HEK293 (cell line): ENCODE results near the gene MYO5B.

Experiments used
- HOXC10 ChIP-seq: sonication (generic); formaldehyde crosslinking; IDR thresholded peaks from 2 replicates; pipeline ENCODE4 v1.8.1; 2023; ENCODE audit warnings: mild to moderate bottlenecking, missing genetic modification reagents
- SP7 ChIP-seq: fragments of 450-650 bp; formaldehyde crosslinking; IDR thresholded peaks from 2 replicates; pipeline ENCODE4 v1.5.1; 2016; ENCODE audit warnings: missing biosample characterization, missing genetic modification characterization
- ZEB2 ChIP-seq: fragments of 450-650 bp; formaldehyde crosslinking; IDR thresholded peaks from 2 replicates; pipeline ENCODE4 v1.5.1; 2016; ENCODE audit warnings: missing biosample characterization, missing genetic modification characterization
- ZFHX2 ChIP-seq: fragments of 450-650 bp; formaldehyde crosslinking; conservative IDR thresholded peaks from 2 replicates; pipeline ENCODE4 v1.5.1; 2016; ENCODE audit warnings: missing biosample characterization, missing genetic modification characterization
- ZNF2 ChIP-seq: fragments of 450-650 bp; formaldehyde crosslinking; IDR thresholded peaks from 2 replicates; pipeline ENCODE4 v1.5.1; 2016; ENCODE audit warnings: missing biosample characterization, missing genetic modification characterization
- ZNF37A ChIP-seq: fragments of 450-650 bp; IDR thresholded peaks from 2 replicates; pipeline ENCODE4 v1.5.1; 2018; ENCODE audit warnings: missing biosample characterization, missing genetic modification characterization
- ZNF510 ChIP-seq: fragments of 450-650 bp; formaldehyde crosslinking; IDR thresholded peaks from 2 replicates; pipeline ENCODE4 v1.5.1; 2018; ENCODE audit warnings: mild to moderate bottlenecking, missing genetic modification characterization, missing biosample characterization; ENCODE audit not compliant: insufficient replicate concordance
- ZNF529 ChIP-seq: fragments of 450-650 bp; formaldehyde crosslinking; IDR thresholded peaks from 2 replicates; pipeline ENCODE4 v1.5.1; 2017; ENCODE audit warnings: missing genetic modification characterization, missing biosample characterization; ENCODE audit not compliant: insufficient replicate concordance
- ZNF544 ChIP-seq: fragments of 450-650 bp; formaldehyde crosslinking; IDR thresholded peaks from 2 replicates; pipeline ENCODE4 v1.5.0; 2017; ENCODE audit warnings: missing biosample characterization, missing genetic modification characterization
- ZNF560 ChIP-seq: fragments of 450-650 bp; formaldehyde crosslinking; IDR thresholded peaks from 2 replicates; pipeline ENCODE4 v1.5.1; 2017; ENCODE audit warnings: missing biosample characterization, missing genetic modification characterization, borderline replicate concordance
- ZNF610 ChIP-seq: fragments of 450-650 bp; formaldehyde crosslinking; IDR thresholded peaks from 2 replicates; pipeline ENCODE4 v1.5.1; 2016; ENCODE audit warnings: missing biosample characterization, missing genetic modification characterization, borderline replicate concordance
- ZNF623 ChIP-seq: fragments of 450-650 bp; formaldehyde crosslinking; IDR thresholded peaks from 2 replicates; pipeline ENCODE4 v1.5.1; 2016; ENCODE audit warnings: missing biosample characterization, missing genetic modification characterization
- ZNF658 ChIP-seq: fragments of 450-650 bp; formaldehyde crosslinking; IDR thresholded peaks from 2 replicates; pipeline ENCODE4; 2016; ENCODE audit warnings: missing biosample characterization, missing genetic modification characterization
- ZNF768 ChIP-seq: fragments of 450-650 bp; formaldehyde crosslinking; IDR thresholded peaks from 2 replicates; pipeline ENCODE4 v1.5.1; 2018; ENCODE audit warnings: missing biosample characterization, mild to moderate bottlenecking, missing genetic modification characterization
- TF ChIP-seq, protein P1 (sequence below): fragments of 450-650 bp; formaldehyde crosslinking; IDR thresholded peaks from 2 replicates; pipeline ENCODE4 v1.5.1; 2016; ENCODE audit warnings: missing biosample characterization, missing genetic modification characterization
- TF ChIP-seq, protein P2 (sequence below): fragments of 450-650 bp; formaldehyde crosslinking; IDR thresholded peaks from 2 replicates; pipeline ENCODE4 v1.5.1; 2016; ENCODE audit warnings: missing biosample characterization, missing genetic modification characterization
- TF ChIP-seq, protein P3 (sequence below): fragments of 450-650 bp; formaldehyde crosslinking; IDR thresholded peaks from 2 replicates; pipeline ENCODE4 v1.5.1; 2016; ENCODE audit warnings: missing biosample characterization, missing genetic modification characterization
- TF ChIP-seq, protein P4 (sequence below): fragments of 450-650 bp; IDR thresholded peaks from 2 replicates; pipeline ENCODE4 v1.5.1; 2018; ENCODE audit warnings: missing biosample characterization, mild to moderate bottlenecking, missing genetic modification characterization
- TF ChIP-seq, protein P5 (sequence below): fragments of 450-650 bp; formaldehyde crosslinking; IDR thresholded peaks from 2 replicates; pipeline ENCODE4 v1.5.1; 2016; ENCODE audit warnings: missing biosample characterization, missing genetic modification characterization
- TF ChIP-seq, protein P6 (sequence below): fragments of 450-650 bp; formaldehyde crosslinking; IDR thresholded peaks from 2 replicates; pipeline ENCODE4 v1.5.1; 2016; ENCODE audit warnings: missing biosample characterization, missing genetic modification characterization, low read depth
- TF ChIP-seq, protein P7 (sequence below): fragments of 450-650 bp; formaldehyde crosslinking; IDR thresholded peaks from 2 replicates; pipeline ENCODE4 v1.5.1; 2016; ENCODE audit warnings: missing biosample characterization, missing genetic modification characterization
- TF ChIP-seq, protein P8 (sequence below): fragments of 450-650 bp; formaldehyde crosslinking; IDR thresholded peaks from 2 replicates; pipeline ENCODE4 v1.5.1; 2016; ENCODE audit warnings: missing biosample characterization, missing genetic modification characterization, borderline replicate concordance
- TF ChIP-seq, protein P9 (sequence below): fragments of 450-650 bp; formaldehyde crosslinking; IDR thresholded peaks from 2 replicates; pipeline ENCODE4 v1.5.1; 2017; ENCODE audit warnings: missing biosample characterization, missing genetic modification characterization

MYO5B gene

DNA sequence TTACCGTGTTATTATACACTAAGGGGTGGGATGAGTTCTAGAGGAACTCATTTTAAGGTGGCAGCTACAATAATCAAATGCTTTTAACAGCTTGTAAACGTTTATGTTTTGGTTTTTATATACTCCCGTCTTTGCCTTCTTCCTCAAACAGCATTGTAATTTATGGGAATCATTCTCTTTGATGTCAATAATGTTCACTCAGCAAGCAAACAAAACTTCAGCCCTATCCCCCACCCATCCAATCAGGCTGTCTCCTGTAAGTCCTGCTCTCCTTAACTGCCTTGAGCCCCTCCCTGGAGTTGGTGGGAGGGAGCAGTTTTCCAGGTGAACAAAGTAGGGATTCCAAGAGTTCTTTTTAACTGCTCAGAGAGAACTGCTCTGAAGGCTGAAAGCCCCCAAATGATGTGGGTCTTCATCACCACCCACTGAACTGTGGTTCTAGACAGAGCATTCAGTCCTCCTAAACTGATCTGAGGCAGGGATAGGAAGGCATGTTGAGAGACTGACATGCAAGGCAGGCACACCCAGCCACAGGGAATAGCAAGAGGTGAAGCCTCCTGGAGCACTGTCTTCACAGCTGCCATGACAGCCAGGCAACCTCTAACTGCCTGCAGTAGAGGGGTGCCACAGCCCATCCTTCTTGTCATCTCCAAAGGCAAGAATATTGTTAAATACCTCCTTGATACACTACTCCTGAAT is 17.5 kb downstream of the MYO5B start (continued):
- TF ChIP-seq, protein P1, sequence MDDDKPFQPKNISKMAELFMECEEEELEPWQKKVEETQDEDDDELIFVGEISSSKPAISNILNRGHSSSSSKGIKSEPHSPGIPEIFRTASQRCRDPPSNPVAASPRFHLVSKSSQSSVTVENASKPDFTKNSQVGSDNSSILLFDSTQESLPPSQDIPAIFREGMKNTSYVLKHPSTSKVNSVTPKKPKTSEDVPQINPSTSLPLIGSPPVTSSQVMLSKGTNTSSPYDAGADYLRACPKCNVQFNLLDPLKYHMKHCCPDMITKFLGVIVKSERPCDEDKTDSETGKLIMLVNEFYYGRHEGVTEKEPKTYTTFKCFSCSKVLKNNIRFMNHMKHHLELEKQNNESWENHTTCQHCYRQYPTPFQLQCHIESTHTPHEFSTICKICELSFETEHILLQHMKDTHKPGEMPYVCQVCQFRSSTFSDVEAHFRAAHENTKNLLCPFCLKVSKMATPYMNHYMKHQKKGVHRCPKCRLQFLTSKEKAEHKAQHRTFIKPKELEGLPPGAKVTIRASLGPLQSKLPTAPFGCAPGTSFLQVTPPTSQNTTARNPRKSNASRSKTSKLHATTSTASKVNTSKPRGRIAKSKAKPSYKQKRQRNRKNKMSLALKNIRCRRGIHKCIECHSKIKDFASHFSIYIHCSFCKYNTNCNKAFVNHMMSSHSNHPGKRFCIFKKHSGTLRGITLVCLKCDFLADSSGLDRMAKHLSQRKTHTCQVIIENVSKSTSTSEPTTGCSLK (tag by site-specific recombination) = no peak
- no peak for TF ChIP-seq ZNF623 (tag by site-specific recombination)
- TF ChIP-seq, protein P2, sequence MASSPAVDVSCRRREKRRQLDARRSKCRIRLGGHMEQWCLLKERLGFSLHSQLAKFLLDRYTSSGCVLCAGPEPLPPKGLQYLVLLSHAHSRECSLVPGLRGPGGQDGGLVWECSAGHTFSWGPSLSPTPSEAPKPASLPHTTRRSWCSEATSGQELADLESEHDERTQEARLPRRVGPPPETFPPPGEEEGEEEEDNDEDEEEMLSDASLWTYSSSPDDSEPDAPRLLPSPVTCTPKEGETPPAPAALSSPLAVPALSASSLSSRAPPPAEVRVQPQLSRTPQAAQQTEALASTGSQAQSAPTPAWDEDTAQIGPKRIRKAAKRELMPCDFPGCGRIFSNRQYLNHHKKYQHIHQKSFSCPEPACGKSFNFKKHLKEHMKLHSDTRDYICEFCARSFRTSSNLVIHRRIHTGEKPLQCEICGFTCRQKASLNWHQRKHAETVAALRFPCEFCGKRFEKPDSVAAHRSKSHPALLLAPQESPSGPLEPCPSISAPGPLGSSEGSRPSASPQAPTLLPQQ = no peak
- TF ChIP-seq ZNF768 (tag by site-specific recombination) = no peak
- no peak for TF ChIP-seq HOXC10 (CRISPR knock-in tag)
- TF ChIP-seq ZNF37A (tag by site-specific recombination) = no peak
- no peak for TF ChIP-seq ZNF658 (tag by site-specific recombination)
- TF ChIP-seq, protein P3, sequence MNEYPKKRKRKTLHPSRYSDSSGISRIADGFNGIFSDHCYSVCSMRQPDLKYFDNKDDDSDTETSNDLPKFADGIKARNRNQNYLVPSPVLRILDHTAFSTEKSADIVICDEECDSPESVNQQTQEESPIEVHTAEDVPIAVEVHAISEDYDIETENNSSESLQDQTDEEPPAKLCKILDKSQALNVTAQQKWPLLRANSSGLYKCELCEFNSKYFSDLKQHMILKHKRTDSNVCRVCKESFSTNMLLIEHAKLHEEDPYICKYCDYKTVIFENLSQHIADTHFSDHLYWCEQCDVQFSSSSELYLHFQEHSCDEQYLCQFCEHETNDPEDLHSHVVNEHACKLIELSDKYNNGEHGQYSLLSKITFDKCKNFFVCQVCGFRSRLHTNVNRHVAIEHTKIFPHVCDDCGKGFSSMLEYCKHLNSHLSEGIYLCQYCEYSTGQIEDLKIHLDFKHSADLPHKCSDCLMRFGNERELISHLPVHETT (tag by site-specific recombination) = no peak
- TF ChIP-seq ZNF2 = no peak
- TF ChIP-seq, protein P4, sequence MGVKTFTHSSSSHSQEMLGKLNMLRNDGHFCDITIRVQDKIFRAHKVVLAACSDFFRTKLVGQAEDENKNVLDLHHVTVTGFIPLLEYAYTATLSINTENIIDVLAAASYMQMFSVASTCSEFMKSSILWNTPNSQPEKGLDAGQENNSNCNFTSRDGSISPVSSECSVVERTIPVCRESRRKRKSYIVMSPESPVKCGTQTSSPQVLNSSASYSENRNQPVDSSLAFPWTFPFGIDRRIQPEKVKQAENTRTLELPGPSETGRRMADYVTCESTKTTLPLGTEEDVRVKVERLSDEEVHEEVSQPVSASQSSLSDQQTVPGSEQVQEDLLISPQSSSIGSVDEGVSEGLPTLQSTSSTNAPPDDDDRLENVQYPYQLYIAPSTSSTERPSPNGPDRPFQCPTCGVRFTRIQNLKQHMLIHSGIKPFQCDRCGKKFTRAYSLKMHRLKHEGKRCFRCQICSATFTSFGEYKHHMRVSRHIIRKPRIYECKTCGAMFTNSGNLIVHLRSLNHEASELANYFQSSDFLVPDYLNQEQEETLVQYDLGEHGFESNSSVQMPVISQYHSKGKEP (tag by site-specific recombination) = no peak
- no peak for TF ChIP-seq ZEB2 (tag by site-specific recombination)
- TF ChIP-seq, protein P5, sequence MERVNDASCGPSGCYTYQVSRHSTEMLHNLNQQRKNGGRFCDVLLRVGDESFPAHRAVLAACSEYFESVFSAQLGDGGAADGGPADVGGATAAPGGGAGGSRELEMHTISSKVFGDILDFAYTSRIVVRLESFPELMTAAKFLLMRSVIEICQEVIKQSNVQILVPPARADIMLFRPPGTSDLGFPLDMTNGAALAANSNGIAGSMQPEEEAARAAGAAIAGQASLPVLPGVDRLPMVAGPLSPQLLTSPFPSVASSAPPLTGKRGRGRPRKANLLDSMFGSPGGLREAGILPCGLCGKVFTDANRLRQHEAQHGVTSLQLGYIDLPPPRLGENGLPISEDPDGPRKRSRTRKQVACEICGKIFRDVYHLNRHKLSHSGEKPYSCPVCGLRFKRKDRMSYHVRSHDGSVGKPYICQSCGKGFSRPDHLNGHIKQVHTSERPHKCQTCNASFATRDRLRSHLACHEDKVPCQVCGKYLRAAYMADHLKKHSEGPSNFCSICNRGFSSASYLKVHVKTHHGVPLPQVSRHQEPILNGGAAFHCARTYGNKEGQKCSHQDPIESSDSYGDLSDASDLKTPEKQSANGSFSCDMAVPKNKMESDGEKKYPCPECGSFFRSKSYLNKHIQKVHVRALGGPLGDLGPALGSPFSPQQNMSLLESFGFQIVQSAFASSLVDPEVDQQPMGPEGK (tag by site-specific recombination) = no peak
- TF ChIP-seq, protein P6, sequence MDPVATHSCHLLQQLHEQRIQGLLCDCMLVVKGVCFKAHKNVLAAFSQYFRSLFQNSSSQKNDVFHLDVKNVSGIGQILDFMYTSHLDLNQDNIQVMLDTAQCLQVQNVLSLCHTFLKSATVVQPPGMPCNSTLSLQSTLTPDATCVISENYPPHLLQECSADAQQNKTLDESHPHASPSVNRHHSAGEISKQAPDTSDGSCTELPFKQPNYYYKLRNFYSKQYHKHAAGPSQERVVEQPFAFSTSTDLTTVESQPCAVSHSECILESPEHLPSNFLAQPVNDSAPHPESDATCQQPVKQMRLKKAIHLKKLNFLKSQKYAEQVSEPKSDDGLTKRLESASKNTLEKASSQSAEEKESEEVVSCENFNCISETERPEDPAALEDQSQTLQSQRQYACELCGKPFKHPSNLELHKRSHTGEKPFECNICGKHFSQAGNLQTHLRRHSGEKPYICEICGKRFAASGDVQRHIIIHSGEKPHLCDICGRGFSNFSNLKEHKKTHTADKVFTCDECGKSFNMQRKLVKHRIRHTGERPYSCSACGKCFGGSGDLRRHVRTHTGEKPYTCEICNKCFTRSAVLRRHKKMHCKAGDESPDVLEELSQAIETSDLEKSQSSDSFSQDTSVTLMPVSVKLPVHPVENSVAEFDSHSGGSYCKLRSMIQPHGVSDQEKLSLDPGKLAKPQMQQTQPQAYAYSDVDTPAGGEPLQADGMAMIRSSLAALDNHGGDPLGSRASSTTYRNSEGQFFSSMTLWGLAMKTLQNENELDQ (tag by site-specific recombination) = no peak
- peak; percentile 59; the same call in 1 of the 2 replicates for TF ChIP-seq SP7 (tag by site-specific recombination)
- no peak for TF ChIP-seq ZNF529
- TF ChIP-seq, protein P7, sequence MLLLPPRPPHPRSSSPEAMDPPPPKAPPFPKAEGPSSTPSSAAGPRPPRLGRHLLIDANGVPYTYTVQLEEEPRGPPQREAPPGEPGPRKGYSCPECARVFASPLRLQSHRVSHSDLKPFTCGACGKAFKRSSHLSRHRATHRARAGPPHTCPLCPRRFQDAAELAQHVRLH = no peak
- TF ChIP-seq ZNF610 (tag by site-specific recombination) = no peak
- TF ChIP-seq, protein P8, sequence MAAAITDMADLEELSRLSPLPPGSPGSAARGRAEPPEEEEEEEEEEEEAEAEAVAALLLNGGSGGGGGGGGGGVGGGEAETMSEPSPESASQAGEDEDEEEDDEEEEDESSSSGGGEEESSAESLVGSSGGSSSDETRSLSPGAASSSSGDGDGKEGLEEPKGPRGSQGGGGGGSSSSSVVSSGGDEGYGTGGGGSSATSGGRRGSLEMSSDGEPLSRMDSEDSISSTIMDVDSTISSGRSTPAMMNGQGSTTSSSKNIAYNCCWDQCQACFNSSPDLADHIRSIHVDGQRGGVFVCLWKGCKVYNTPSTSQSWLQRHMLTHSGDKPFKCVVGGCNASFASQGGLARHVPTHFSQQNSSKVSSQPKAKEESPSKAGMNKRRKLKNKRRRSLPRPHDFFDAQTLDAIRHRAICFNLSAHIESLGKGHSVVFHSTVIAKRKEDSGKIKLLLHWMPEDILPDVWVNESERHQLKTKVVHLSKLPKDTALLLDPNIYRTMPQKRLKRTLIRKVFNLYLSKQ = no peak
- TF ChIP-seq, protein P9, sequence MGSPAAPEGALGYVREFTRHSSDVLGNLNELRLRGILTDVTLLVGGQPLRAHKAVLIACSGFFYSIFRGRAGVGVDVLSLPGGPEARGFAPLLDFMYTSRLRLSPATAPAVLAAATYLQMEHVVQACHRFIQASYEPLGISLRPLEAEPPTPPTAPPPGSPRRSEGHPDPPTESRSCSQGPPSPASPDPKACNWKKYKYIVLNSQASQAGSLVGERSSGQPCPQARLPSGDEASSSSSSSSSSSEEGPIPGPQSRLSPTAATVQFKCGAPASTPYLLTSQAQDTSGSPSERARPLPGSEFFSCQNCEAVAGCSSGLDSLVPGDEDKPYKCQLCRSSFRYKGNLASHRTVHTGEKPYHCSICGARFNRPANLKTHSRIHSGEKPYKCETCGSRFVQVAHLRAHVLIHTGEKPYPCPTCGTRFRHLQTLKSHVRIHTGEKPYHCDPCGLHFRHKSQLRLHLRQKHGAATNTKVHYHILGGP = no peak
- TF ChIP-seq ZFHX2 (tag by site-specific recombination) = no peak
- TF ChIP-seq ZNF560 (tag by site-specific recombination) = no peak
- no peak for TF ChIP-seq ZNF510 (tag by site-specific recombination)
- no peak for TF ChIP-seq ZNF544 (tag by site-specific recombination)
